ENCODE results near the gene MYPOP.
A peak's percentile ranks its signal among the peaks of the same experiment; 100 is the strongest.
"Not testable (repeated sequence)": the region's sequence is repeated elsewhere in the genome, so short reads cannot be mapped to it uniquely, and the experiment has no call there.

Gene MYPOP

GRCh38 chr19:45906221-45906620 is 3.8 kb upstream of the MYPOP start:
- DNase-seq (ENCODE audit: low spot score), result peak; percentile 66

- no peak for DNase-seq (ENCODE audit: low spot score)
Observed at GRCh38 chr19:45905011-45905410, 2.6 kb upstream of the MYPOP start.

DNA sequence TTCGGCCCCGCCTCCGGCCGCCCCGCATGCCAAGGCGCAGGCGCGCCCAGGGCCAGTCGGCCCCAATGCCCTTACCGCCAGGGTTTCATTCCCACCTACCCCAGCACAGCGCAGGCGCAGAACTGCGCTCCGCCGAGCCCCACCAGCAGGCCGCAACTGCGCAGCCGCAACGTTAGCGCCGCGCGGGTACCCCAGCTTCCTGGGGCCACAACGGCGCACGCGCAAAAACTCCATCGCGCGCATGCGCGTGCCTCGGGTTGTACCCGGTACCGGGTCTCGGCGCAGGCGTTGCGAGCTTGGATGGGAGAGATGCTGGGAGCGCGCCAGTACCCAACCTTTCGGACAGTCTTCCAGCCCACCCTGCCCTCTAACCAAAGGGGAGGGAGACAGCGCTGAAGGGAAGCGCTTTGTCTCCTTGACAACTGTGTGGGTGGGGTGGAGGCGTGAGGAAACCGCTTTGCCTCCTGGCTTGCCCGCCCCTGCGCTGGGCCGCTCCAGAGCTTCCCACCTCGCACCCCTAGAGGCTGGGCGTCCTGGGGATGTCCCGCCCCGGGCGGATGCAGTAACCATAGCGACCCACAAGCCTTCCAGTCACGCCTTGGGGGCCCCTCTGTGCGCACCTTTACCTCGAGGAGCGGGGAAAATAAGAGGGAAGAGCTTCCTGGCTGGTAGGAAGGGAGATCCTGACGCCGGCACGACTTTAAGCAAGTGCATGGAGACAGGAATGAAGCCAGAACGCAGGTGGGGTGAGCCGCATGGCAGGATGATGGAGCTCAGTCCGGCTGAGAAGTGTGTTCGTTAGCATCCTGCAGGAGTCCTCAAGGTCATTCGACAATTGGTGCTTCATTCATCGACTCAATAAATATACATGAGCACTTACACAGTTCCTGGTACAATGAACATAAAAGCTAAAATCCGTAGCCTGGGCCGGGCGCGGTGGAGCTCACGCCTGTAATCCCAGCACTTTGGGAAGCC is 525 bp upstream of the MYPOP start:
- DNase-seq (ENCODE audit: low spot score), result peak; percentile 95

- DNase-seq (ENCODE audit: low spot score), result no peak
Observed at GRCh38 chr19:45901432-45901911, 941 bp downstream of the MYPOP start.

DNA sequence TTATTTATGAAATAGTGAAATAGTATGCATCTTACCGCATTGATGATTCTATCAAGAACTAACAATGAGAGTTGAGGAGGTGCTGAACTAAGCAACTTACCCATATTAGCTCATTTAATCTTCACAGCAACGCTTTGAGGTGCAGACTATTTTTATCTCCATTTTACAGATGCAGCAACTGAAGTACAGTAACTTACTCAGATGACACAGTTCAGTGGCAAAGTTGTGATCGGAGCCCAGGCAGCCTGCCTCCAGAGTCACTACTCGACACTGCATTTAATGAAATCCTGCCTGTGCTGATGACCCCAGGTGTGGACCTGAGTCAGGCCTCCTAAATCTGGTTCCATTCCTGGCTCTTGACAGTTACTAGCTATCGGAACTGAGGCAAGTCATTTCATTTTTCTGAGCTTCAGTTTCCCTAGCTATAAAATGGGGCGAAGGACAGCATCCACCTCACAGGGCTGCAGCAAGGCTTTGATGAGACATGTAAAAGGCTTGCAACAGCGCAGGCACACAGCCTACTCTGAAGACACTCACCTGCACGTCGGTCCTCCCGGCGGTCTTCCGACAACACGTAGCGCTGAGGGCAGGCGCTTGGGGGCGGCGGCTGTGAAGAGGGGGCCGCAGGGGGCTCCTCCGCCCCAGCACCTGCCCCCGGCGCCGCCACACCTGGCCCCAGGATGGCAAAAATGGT is 1.5 kb downstream of the MYPOP start:
- peak; percentile 35 for DNase-seq (ENCODE audit: low spot score)

DNA sequence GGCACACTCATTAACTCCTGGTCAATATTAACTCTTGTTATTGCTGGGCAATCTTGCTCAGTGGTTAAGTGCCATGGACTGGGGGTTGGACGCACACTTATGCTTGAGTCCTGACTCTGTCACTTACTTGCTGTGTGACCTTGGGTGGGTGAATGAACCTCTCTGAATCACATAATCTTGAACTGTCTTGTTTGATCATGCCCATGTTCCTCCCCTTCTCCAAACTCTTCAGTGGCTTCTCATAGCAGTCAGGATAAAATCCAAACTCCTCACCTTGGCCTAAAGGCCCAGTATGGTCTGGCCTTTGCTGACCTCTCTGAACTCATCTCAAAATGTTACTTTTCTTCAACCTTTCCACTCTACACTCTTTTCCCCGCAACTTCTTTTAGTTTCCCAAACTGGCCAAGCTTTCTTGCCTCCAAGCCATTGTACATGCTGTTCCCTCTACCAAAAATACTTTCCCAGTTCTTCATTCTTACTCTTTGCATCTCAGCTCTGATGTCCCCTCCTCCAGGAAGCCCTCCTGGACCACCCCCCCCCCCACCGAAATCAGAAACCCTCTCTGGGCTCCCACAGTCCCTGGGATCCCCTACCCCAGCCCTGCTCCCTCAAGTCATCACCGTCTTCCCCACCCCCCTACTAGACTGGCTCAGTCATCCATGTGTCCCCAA is 2.4 kb downstream of the MYPOP start:
- no peak for DNase-seq (ENCODE audit: low spot score)

DNA sequence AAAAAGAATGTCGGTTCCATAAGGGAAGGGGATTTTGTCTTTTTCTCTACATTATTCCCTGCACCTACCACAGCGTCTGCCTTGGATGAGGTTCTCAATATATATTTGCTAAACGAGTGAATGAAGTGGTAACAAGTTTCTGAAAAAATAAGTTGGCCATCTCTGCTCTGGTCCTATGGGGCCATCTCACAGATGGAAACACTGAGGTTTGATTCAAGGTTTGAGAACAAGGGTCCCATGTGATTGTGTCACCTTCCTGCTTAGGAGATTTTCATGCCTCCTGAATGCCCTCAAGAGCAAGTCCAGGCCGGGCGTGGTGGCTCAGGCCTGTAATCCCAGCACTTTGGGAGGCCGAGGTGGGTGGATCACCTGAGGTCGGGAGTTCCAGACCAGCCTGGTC is 3.2 kb downstream of the MYPOP start:
- no peak for DNase-seq (ENCODE audit: low spot score)

DNA sequence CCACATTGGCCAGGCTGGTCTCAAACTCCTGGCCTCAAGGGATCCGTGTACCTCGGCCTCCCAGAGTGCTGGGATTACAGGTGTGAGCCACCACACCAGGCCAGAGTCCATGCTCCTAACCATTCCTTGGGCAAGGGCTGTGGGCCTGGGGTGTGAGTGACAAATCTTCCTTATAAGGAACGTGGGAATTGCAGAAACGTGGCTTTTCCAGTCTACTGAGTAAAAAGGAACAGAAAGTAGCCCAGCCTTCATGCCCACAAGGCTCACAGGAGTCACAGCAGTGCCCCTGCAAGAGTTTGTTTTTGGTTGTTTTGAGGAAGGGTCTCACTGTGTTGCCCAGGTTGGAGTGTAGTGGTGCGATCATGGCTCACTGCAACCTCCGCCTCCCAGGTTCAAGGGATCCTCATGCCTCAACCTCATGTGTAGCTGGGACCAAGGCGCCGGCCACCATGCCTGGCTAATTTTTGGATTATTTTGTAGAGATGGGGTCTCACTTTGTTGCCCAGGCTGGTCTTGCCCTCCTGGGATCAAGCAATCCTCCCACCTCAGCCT is 5.1 kb downstream of the MYPOP start:
- no peak for DNase-seq (ENCODE audit: low spot score)

GRCh38 chr19:45895983-45896599 is 6.3 kb downstream of the MYPOP start:
- not testable (repeated sequence) for DNase-seq (ENCODE audit: low spot score)

GRCh38 chr19:45895519-45895972 is 6.9 kb downstream of the MYPOP start:
- no peak for DNase-seq (ENCODE audit: low spot score)

- DNase-seq (ENCODE audit: low spot score), result no peak
Observed at GRCh38 chr19:45890877-45891276, 11.5 kb downstream of the MYPOP start.

DNA sequence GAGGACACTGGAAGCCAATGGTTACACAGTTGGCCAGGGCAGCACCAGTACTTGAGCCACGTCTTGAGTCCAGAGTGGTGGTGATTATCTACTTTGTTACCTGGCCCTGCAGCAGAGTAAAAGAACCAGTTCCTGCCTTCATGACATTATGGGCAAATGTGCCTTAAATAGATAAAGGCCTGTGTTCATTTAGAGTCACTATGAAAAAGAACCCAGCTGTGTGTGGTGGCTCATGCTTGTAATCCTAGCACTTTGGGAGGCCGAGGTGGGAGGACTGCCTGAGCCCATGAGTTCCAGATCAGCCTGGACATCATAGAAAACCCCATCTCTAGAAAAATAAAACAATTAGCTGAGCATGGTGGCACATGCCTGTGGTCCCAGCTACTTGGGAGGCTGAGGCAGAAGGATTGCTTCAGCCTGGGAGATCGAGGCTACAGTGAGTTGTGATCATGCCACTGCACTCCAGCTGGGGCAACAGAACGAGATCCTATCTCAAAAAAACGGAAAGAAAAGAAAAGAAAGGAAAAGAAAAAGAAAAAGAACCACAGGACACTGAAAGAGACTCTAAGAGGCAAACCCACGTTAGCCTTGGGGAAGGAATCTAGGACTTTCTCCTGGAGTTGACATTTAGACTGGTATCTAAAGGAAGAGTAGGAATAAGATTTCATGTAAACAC is 13.1 kb downstream of the MYPOP start:
- DNase-seq (ENCODE audit: low spot score), result no peak

- DNase-seq (ENCODE audit: low spot score), result no peak
Observed at GRCh38 chr19:45887200-45887710, 15.2 kb downstream of the MYPOP start.

DNA sequence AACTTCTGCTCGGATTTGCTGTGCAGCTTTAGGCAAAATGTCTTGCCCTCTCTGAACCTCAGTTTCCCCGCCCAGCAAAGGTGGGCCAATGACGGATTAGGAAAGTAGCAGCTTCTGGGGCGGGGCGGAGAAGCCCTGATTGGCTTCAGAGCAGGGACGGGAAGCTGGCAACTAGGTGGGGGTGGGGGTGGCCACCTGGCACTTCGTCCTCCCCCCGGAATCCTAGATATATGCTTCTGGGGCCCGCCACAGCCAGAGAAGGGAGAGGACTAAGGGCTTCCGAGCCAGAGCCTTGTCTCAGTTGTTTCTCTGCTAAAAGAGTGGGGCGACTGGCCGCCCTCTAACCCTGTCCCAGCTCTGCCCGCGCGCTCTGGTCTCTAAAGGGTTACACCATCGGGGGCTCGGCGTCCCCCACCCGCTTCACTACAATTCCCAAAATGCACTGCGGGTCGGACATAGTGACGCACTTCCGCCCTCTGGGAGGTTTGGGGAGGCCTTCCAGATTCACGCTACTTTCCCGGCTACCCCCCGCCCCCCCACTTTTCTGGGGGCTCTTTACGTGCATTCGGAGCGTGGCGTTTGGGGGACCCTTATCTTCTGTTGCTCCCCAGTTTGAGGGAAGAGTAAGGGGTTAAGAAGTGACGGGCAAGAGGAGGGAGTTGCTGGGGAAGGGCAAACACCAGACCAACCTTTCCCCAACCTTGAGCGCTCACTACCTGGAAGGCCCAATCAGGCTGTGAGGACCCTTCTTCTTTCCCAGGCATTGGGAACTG is 15.8 kb downstream of the MYPOP start:
- peak; percentile 94 for DNase-seq (ENCODE audit: low spot score)

- peak; percentile 94 for DNase-seq (ENCODE audit: low spot score)
Observed at GRCh38 chr19:45885556-45886426, 16.6 kb downstream of the MYPOP start, which contains the start of gene IRF2BP1. Gene IRF2BP1 (minus strand): TSS chr19:45886141. CDS start chr19:45885774, 367 bp downstream.

GRCh38 chr19:45884682-45885555 is 17.5 kb downstream of the MYPOP start:
- no peak for DNase-seq (ENCODE audit: low spot score)

GRCh38 chr19:45883881-45884681 is 18.3 kb downstream of the MYPOP start:
- no peak for DNase-seq (ENCODE audit: low spot score)

Data from RKO (cell line).